ENCODE results near the gene GRM1.

DNA sequence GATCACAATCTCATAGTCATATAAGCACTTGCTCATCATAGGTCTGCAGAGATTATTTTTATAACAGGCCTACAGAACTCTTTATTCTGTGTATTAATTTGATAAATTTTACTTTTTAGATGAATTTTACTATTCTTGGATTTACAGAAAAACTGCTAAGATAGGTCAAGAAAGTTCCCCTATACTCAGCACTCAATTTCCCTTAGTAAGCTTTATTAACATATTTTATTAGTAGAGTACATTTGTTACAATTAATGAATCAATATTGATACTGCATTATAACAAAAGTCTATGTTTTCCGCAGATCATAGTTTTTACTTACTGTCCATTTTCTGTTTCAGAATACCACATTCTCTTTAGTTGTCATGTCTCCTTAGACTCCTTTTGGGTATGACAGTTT lies 148.9 kb downstream of the GRM1 start:
- TF ChIP-seq EP300 (IDR thresholded peaks at IDR 0.05) (no peak), CTCF (IDR thresholded peaks at IDR 0.05) (no peak)

Data from ovary (tissue), 3 donors.